Fibroblast of skin of left quadriceps (primary cell): ENCODE measurements around the gene POU2F1.
A peak's percentile ranks its signal among the peaks of the same experiment; 100 is the strongest.

Source experiments
- DNase-seq, 2 experiments: peaks; one replicate each; pipeline ENCODE4 v3.0.0-alpha.2; 2013; ENCODE audit warnings: low read depth in 2 of 2

POU2F1 gene

DNA sequence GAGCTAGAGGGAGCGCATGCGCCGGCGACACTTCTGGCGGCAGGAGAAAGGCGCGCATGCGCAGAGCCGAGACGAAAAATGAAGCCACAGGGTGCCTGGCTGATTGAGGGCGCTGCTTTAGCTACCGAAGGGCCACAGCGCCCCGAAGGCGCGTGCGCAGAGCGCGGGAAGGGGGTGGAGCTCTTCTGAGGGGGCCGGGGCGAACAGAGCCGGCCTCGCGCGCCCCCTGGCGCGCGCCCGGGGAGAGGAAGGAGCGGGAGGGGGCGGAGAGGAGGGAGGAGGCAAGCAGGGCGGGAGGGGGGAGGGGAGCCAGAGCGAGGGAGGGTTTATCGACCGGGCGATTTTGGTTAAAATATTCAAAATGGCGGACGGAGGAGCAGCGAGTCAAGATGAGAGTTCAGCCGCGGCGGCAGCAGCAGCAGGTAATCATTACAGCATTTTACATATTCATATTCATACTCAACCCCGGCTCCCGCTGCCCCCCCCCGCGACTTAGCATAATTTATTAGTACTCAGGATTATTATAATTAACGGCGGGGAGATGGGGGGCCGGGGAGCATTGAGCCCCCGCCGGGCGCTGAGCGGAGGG, at the start of gene POU2F1:
TSS of gene POU2F1 (plus strand) at position 350 of the 589 bp plus-strand sequence. CDS start at position 362, 12 bp downstream.
- DNase-seq = peak; percentile 96

DNA sequence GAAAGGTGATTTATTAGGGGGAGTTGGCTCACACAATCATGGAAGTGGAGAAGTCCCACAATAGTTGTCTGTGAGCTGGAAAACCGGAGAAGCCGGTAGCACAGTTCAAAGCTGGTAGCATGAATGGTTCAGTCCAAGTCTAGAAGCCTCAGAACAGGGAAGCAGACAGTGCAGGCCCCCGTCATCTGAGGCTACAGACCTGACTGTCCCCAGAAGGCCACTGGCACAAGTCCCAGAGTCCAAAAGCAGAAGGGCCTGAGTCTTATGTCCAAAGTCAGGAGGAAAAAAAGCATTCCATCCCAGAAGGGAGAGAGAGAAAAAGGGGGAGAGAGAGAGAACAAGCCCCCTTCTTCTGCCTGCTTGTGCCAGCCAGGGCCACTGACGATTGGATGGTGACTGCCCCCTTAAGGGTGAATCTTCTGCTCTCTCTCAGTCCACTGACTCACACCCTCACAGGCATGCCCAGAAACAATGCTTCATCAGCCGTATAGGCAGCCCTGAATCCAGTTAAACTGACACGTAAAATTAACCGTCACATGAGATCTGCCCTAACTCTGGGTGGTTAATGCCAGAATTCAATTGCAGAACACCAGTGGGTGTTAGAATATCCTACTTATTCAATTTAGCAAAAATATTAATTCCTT, 49.3 kb upstream of the POU2F1 start:
- DNase-seq = no peak

DNA sequence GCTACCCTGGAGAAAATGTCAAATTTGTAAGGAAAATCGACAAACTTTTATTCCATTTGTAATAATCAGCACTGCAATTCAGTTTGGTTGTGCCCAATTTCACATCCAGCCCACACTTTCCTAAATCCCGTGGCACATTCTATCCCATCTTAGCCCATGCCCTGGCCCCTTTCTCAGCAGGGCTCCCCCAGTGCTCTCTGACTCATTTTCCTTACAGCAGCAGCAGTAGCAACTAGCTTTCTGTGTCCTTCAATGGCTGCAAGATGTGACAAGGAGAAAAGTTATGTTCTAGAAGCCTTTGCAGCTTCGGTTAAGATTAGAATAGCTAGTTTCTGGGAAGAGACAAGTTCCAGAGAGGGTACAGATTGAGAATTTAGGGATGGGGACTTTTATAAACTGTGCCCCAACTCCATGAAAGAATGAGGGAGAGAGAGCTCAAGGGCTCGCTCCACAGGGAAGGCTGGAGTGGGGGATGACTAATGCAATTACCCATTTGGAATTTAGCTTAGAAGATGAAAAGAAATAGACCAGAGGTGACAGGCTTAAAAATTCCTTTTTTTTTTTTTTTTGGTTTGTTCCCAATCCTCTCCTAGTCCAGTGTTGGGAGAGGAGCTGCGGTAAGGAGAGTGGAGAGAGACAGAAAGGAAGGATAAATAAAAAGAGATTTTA, 47.0 kb upstream of the POU2F1 start:
- DNase-seq = peak in 1 of 2 experiments; percentile 7

DNA sequence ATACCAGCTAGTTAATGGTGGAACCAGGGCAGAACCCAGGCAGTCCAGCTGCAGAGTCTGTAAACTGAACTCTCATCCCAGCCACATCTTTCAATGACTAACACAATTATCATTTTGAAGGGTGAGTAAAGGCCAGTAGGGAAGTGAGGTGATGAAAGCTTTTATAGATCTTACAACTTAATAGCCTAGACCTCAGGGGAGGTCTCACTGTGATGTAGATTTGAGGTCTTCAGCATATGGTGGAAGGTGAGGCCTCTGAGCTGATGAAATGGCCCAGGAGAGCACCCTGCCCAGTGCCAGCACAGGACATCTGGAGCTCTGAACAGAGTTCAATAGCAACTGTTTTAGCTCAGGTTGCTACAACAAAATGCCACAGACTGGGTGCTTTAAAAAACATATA, 44.8 kb upstream of the POU2F1 start:
- DNase-seq = peak in 1 of 2 experiments; percentile 7

DNA sequence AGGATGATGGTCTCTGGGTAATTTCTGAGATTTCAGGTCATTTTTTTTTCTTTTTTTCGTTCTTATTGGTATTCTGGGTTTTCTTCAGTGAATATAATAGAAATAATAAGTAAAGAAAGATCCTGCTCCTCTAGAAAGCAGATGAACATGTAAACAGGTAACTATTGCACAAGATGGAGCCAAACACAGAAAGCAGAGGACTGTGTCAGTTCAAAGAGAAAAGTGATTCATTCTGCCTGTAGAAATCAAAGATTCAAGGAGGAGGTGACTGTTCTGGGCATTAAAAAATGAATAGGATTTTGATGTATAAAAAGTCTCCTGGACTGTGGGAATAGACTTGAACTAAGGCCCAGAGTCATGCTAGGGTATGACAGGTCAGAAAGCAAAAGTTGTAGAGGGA, 41.9 kb upstream of the POU2F1 start:
- no peak for DNase-seq

DNA sequence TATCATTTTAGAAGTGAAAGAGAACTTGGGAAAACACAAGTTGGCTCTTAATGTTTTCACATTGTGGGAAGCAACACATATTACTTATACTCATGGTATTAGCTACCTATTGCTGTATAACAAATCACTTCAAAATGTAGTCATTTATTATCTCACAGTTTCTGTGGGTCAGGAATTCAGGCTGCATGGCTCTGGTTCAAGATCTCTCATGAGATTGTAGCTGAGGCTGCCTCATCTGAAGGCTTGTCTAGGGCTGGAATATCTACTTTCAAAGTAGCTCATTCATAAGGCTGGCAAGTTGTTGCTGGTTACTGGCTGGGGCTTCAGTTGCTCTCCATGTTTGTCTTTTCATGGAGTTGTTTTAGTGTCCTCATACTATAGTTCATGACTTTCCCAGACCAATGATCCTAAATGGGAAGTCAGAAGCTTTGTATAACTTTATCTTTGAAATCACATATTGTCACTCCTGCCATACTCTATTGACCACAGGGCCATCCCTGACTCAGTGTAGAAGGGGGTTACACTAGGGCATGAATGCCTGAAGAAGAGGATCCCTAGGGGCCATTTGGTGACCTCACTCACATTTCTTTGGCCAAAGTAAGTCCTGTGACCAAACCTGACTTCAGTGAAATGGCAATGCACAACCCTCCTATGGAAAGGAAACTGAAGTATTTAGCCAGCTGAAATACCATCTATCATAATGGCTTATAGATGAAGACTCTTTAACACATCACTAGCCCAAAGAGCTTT, 37.9 kb upstream of the POU2F1 start:
- no peak for DNase-seq

DNA sequence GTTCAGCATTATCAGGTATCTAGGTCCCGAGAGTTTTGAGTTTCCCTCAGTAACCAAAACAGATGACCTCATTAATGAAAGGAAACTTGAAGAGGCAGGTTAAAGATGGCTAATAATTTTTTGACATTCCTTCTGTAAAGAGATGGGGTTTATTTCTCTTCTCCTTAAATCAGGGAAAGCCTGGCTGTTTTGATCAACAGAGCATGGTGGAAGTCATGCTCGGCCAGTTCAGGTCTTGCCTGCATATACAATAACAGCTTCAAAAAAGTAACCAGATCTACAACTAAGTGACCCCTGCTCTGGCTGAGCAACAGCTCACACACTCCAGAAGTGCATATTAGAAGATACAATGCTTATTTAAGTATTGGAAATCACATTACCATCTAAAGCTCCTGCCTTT, 36.6 kb upstream of the POU2F1 start:
- DNase-seq = no peak

DNA sequence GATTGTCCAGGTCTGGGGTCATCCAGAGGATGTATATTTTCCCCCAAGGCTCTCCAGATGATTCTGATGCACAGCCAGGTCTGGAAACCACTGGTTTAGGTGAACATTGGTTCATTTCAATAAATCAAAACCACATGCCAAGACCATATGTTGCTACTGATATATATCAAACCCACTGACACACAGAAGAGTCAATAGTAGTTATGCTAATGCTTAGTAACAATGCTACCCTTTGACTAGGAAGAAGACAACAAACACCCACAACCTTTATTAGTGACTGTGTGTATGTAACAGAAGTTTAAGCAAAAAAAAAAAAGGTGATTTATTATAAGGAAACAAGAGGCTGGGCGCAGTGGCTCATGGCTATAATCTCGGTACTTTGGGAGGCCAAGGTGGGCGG, 35.6 kb upstream of the POU2F1 start:
- no peak for DNase-seq

DNA sequence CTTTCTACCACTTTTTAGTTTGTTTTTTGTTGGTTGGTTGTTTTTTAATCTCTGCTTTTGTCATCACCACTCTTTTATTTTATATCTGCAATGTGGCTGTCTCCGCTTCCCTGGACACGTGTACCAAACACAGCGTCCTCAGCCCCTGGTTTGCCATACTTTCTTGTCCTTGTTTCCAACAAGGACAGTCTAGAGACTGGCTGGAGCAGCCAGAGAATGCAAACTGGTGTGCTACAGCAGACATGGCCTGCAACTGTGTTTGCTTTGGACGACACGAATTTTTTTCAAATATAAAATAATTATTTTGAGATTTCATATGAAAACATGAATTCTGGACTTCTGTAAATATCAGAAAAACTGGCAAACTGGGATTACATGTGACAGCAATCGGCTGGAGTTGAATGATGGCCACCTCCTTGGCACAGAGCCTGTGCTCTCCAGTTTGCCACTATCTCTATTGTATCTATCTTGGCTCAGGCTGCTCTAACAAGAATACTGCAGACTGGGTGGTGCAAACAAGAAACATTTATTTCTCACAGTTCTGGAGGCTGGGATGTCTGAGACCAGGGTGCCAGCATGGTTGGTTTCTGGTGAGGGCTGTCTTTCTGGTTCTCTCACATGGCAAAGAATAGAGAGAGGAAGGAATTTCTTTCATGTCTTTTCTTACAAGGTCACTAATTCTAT, 34.6 kb upstream of the POU2F1 start:
- no peak for DNase-seq

DNA sequence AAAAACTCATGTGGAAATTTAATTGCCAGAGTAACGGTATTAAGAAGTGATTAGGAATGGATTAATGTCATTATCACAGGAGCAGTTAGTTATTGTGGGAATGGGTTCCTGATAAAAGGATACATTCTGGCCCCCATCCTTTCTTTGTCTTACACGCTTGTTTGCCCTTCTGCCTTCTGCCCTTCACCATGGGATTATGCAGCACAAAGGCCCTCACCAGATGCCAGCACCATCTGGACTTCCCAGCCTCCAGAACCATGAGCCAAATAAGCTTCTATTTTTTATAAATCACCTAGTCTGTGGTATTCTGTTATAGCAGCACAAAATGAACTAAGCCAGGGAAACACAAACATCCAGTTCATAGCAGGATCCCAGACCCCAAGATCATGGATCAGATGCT, 33.9 kb upstream of the POU2F1 start:
- DNase-seq = no peak

DNA sequence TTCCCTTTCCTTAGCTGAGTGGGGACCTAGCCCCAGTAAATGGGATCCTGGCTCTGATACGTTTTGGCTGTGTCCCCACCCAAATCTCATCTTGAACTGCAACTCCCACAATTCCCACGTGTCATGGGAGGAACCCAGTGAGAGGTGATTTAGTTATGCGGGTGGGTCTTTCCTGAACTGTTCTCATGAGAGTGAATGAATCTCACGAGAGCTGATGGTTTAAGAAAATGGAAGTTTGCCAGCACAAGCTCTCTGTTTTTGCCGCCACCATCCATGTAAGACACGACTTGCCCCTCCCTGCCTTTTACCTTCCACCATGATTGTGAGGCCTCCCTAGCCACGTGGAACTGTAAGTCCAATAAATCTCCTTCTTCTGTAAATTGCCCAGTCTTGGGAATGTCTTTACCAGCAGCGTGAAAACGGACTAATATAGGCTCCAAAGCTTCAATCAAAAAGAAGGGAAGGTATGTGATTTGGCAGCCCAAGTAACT, 29.9 kb upstream of the POU2F1 start:
- DNase-seq = no peak

DNA sequence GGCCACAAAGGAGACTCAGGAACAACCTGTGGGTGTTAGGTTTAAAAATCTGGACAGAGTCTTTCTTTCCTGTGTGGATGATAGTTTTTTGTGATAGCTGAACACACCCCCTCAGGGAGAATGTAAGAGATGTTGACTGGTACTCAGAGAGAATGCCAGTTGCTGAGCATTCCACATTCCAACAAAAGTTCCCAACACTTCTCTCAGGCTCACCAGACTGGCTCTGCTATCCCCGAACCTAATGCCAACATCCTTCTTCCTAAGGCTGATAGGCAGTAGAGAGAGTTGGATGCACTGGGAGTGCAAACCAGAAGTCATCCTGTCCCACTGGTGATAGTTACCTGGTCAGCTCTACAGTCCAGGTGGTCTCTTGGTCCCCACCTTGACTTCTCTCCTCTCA, 28.7 kb upstream of the POU2F1 start:
- DNase-seq = no peak

DNA sequence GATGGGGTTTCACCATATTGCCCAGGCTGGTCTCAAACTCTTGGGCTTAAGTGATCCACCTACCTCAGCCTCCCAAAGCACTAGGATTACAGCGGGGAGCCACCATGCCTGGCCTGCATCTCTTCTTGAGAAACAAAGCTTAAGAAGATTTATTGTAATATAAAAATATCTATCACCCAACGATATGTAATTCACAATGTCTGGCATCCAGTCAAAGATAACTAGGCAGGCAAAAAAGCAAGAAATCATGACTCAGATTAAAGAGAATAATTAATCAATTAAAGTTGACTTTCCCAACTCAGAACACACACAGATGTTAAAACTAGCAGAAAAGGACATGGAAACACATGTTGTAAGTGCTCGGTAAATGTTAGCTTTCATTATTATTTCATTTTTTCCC, 26.5 kb upstream of the POU2F1 start:
- no peak for DNase-seq

DNA sequence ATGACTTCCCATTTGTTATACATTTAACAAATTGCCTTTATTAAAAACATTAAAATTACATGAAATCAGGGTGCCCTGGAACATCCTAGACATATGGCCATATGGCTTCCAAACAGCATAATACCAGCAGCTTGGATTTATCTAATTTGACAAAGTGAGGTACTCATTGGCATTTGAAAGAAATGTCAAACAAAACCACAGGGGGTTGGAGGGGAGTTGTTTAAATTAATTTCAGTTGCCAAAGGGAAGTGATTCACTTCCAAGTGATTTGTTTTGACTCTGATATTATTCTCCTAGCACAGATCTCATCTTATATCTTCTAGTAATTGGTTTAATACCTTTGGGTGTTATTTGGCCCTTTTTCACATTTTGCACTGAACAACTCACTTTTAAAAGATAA, 24.5 kb upstream of the POU2F1 start:
- no peak for DNase-seq

DNA sequence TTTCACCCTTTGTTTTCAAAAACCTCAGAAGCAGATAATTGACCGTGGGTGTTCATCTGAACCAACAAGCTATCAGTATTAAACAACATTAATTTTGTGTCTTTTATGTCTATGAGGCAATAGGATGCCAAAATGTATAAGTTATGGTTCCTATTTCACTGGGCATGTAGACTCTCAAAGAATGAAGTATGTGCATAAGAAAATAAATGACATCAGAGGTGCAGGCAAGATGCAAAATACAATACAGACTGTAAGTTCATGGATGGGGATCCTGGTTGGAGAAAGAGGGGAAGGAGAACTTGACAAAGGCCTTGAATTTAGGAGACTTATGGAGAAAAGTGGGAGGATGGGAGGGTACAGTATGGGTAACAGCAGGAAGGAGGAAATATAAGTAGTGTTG, 23.4 kb upstream of the POU2F1 start:
- DNase-seq = no peak

DNA sequence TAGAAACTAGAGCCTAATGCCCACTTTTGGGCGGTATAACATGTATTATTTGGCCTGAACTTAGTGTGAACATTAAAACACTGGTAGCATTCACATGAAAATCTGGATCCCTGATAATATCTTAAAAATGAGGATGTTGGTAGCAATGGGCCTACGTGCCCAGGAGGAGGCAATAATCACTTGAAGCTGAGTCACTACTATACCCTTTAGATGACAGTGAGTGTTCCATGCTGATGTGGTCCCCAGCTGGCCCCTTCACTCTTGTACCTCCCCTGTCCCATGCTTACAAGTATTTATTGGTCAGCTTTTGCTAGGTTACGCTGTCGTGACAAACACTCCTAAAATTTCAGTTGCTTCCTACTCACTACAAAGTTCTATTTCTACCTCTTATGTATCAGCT, 23.0 kb upstream of the POU2F1 start:
- DNase-seq = no peak

DNA sequence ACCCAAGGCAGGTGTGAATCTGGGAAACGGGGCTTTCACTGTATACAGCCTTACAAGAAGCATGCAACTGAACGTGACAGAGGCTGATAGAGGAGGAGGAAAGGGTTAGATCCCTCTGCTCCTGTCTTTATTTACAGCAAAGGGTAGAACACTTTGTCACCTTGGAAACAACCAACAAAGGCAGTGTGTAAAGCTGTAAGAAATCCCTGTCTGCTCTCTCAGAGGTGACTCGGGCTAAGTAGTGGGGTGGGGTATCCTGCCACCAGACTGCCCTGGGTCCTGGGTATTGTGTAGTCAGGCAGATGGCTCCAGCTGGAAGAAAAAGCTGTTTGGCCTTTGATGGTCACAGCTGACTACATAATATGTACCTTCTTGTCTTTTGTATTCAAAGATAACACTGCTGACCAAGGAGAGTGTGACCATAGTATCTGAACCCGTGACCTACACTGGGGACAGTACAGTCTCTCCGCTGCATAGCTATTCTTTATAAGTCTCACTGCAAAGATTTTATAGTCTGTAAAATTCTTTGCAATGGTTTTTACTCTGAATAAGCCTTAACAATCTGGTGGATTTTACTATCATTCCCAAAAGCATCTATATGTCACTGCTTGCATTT, 22.1 kb upstream of the POU2F1 start:
- DNase-seq = no peak

DNA sequence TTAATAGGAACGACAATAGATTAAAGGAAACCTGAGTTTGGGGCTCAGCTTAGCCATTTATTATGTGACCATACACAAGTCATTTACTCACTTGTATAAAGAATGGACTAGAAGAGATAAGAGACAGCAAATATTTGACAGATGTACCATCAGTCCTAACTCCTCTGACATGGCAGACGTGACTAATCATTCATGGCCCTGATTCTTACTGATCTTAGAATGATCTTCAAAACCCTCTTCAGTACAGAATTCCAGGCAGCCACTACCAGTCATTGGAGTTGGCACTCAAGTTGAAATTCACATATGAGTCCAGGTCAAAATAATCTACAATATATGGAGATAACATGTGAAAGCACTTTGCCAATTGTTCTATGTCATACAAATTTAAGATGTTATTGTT, 21.0 kb upstream of the POU2F1 start:
- DNase-seq = no peak

DNA sequence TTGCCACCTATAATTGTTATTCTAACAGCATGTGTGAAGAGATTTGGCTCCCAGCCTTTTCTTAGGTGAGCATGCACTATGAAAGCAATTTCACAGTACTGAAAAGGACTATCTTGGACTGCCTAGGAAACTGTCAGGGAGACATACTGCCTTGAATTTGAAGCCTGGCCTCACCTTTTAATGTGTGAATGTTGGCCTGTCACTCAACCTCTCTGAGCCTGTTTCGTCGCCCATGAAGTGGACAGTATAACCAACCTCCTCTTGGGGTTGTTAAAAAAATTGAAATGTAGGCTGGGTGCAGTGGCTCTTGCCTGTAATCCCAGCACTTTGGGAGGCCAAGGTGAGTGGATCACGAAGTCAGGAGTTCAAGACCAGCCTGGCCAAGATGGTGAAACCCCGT, 20.4 kb upstream of the POU2F1 start:
- no peak for DNase-seq

DNA sequence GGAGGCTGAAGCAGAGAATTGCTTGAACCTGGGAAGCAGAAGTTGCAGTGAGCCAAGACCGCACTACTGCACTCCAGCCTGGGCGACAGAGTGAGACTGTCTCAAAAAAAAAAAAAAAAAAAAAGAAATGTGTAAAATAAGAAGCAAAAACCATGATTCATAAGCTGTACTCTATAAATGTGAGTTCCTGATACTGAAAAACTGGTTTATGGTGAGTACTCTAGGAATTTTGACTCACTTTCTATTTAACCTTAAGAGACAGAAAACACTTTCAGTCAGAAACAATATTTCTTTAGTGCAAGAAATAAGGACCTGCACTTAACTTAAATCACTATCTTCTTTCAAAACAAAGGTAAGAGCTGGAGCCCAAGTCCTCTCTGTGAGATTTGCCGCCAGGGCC, 19.9 kb upstream of the POU2F1 start:
- no peak for DNase-seq

DNA sequence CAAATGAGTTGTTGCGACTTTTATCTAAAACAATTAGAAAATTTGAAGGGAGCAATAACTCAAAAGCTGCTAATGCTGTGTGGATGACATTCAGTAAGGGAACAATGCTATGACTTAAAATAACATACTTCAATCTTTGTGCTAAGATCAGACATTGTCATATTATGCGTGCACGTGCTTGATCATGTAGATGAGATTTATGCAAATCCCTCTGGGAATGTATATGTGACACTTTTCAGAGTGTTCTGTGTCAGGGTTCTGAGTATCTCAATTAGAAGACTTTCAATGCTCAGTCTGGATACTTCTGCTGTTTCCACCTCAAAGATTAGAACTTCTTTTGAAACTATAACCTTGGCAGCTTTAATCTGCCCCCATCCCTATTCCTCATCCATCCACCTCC, 18.6 kb upstream of the POU2F1 start:
- DNase-seq = no peak
